T-helper 2 cell treated with Interferon-gamma antibody and Interleukin-4, amounts not matched to agents 5 μg/mL and 100 μg/mL, for 36 hours (primary cell): ENCODE results near the gene SLC31A1.
A peak's percentile ranks its signal among the peaks of the same experiment; 100 is the strongest.

ENCODE experiments used
- DNase-seq: peaks from one replicate; pipeline ENCODE4 v3.0.0; 2021; ENCODE audit warnings: low spot score
- H3K27ac Mint-ChIP-seq: one replicate; pipeline ENCODE4 v1.8.0; 2021; ENCODE audit warnings: mild to moderate bottlenecking, mixed read lengths
- H3K27me3 Mint-ChIP-seq: one replicate; pipeline ENCODE4 v1.8.0; 2021; ENCODE audit warnings: low read depth, mixed read lengths
- H3K36me3 Mint-ChIP-seq: one replicate; pipeline ENCODE4 v1.8.0; 2021; ENCODE audit warnings: low read depth, mixed read lengths
- H3K4me1 Mint-ChIP-seq: one replicate; pipeline ENCODE4 v1.8.0; 2021; ENCODE audit warnings: low read depth, mixed read lengths
- H3K4me3 Mint-ChIP-seq: one replicate; pipeline ENCODE4 v1.8.0; 2022; ENCODE audit warnings: mild to moderate bottlenecking, moderate library complexity, mixed read lengths
- H3K9me3 Mint-ChIP-seq: one replicate; pipeline ENCODE4 v1.8.0; 2021; ENCODE audit warnings: mixed read lengths

Gene SLC31A1

GRCh38 chr9:113258282-113258681 is 36.9 kb downstream of the SLC31A1 start:
- H3K4me1 Mint-ChIP-seq, result no peaks in the 10 kb centered on the region
- H3K27ac Mint-ChIP-seq, result no peak overlapping the region
- DNase-seq, result no peak
- H3K27me3 Mint-ChIP-seq, result no peaks in the 10 kb centered on the region
- no peak overlapping the region for H3K4me3 Mint-ChIP-seq
- peaks cover 26% of the 10 kb centered on the region for H3K36me3 Mint-ChIP-seq
- H3K9me3 Mint-ChIP-seq, result no peaks in the 10 kb centered on the region

- H3K36me3 Mint-ChIP-seq, result peaks cover 33% of the 10 kb centered on the region
- no peaks in the 10 kb centered on the region for H3K27me3 Mint-ChIP-seq
- no peak for DNase-seq
- H3K9me3 Mint-ChIP-seq, result no peaks in the 10 kb centered on the region
- H3K27ac Mint-ChIP-seq, result no peak overlapping the region
- no peaks in the 10 kb centered on the region for H3K4me1 Mint-ChIP-seq
- no peak overlapping the region for H3K4me3 Mint-ChIP-seq
These were observed 40.8 kb downstream of the SLC31A1 start for GRCh38 chr9:113261917-113262671.

GRCh38 chr9:113266174-113266573 is 44.8 kb downstream of the SLC31A1 start:
- peaks cover 4% of the 10 kb centered on the region for H3K4me1 Mint-ChIP-seq
- peaks cover 35% of the 10 kb centered on the region for H3K36me3 Mint-ChIP-seq
- no peaks in the 10 kb centered on the region for H3K27me3 Mint-ChIP-seq
- H3K27ac Mint-ChIP-seq, result no peak overlapping the region
- H3K9me3 Mint-ChIP-seq, result no peaks in the 10 kb centered on the region
- no peak overlapping the region for H3K4me3 Mint-ChIP-seq
- no peak for DNase-seq

GRCh38 chr9:113267911-113268566 is 46.7 kb downstream of the SLC31A1 start:
- peaks cover 32% of the 10 kb centered on the region for H3K36me3 Mint-ChIP-seq
- peaks cover 4% of the 10 kb centered on the region for H3K4me1 Mint-ChIP-seq
- H3K9me3 Mint-ChIP-seq, result no peaks in the 10 kb centered on the region
- no peaks in the 10 kb centered on the region for H3K27me3 Mint-ChIP-seq
- H3K4me3 Mint-ChIP-seq, result no peak overlapping the region
- H3K27ac Mint-ChIP-seq, result no peak overlapping the region
- DNase-seq, result no peak

GRCh38 chr9:113269355-113269754 is 48.0 kb downstream of the SLC31A1 start:
- Mint-ChIP-seq H3K36me3 (peaks cover 34% of the 10 kb centered on the region), H3K9me3 (no peaks in the 10 kb centered on the region), H3K4me1 (peaks cover 8% of the 10 kb centered on the region), H3K27ac (peak overlapping the region; percentile 16), H3K27me3 (no peaks in the 10 kb centered on the region), H3K4me3 (no peak overlapping the region)
- DNase-seq, result no peak

- H3K27ac Mint-ChIP-seq, result no peak overlapping the region
- no peaks in the 10 kb centered on the region for H3K9me3 Mint-ChIP-seq
- no peaks in the 10 kb centered on the region for H3K27me3 Mint-ChIP-seq
- peaks cover 34% of the 10 kb centered on the region for H3K36me3 Mint-ChIP-seq
- no peak overlapping the region for H3K4me3 Mint-ChIP-seq
- no peak for DNase-seq
- peaks cover 8% of the 10 kb centered on the region for H3K4me1 Mint-ChIP-seq
These were observed 48.5 kb downstream of the SLC31A1 start for GRCh38 chr9:113269871-113270270.

GRCh38 chr9:113274474-113275156 is 53.3 kb downstream of the SLC31A1 start:
- Mint-ChIP-seq H3K27ac (no peak overlapping the region), H3K9me3 (no peaks in the 10 kb centered on the region), H3K36me3 (peaks cover 32% of the 10 kb centered on the region), H3K27me3 (no peaks in the 10 kb centered on the region), H3K4me3 (no peak overlapping the region), H3K4me1 (peaks cover 14% of the 10 kb centered on the region)
- peak; percentile 17 for DNase-seq

- Mint-ChIP-seq H3K9me3 (no peaks in the 10 kb centered on the region), H3K27ac (no peak within 1 kb of the TSS), H3K27me3 (no peaks in the 10 kb centered on the region), H3K4me3 (no peak within 1 kb of the TSS), H3K4me1 (peaks cover 16% of the 10 kb centered on the region), H3K36me3 (peaks cover 35% of the 10 kb centered on the region)
- DNase-seq, result peak; percentile 96
These were observed 54.1 kb downstream of the SLC31A1 start, which contains the start of the genes CDC26 and PRPF4 for GRCh38 chr9:113275157-113276131. Gene CDC26 (minus strand): TSS chr9:113275572. CDS start chr9:113272507, 3,065 bp downstream. Gene PRPF4 (plus strand): TSS chr9:113275658. CDS start chr9:113275744, 86 bp downstream.

- DNase-seq, result no peak
- H3K27ac Mint-ChIP-seq, result no peak overlapping the region
- no peak overlapping the region for H3K4me3 Mint-ChIP-seq
- peaks cover 16% of the 10 kb centered on the region for H3K4me1 Mint-ChIP-seq
- no peaks in the 10 kb centered on the region for H3K9me3 Mint-ChIP-seq
- no peaks in the 10 kb centered on the region for H3K27me3 Mint-ChIP-seq
- H3K36me3 Mint-ChIP-seq, result peaks cover 44% of the 10 kb centered on the region
These were observed 57.5 kb downstream of the SLC31A1 start for GRCh38 chr9:113278840-113279239.

GRCh38 chr9:113281356-113281755 is 60.0 kb downstream of the SLC31A1 start:
- peaks cover 11% of the 10 kb centered on the region for H3K4me1 Mint-ChIP-seq
- H3K4me3 Mint-ChIP-seq, result no peak overlapping the region
- H3K27ac Mint-ChIP-seq, result peak overlapping the region; percentile 0
- H3K36me3 Mint-ChIP-seq, result peaks cover 57% of the 10 kb centered on the region
- H3K27me3 Mint-ChIP-seq, result no peaks in the 10 kb centered on the region
- H3K9me3 Mint-ChIP-seq, result no peaks in the 10 kb centered on the region
- no peak for DNase-seq

GRCh38 chr9:113289091-113289490 is 67.7 kb downstream of the SLC31A1 start:
- H3K4me3 Mint-ChIP-seq, result no peak overlapping the region
- H3K36me3 Mint-ChIP-seq, result peaks cover 66% of the 10 kb centered on the region
- H3K4me1 Mint-ChIP-seq, result peaks cover 2% of the 10 kb centered on the region
- no peaks in the 10 kb centered on the region for H3K27me3 Mint-ChIP-seq
- DNase-seq, result no peak
- H3K9me3 Mint-ChIP-seq, result no peaks in the 10 kb centered on the region
- H3K27ac Mint-ChIP-seq, result no peak overlapping the region

GRCh38 chr9:113290052-113290607 is 68.8 kb downstream of the SLC31A1 start:
- Mint-ChIP-seq H3K36me3 (peaks cover 57% of the 10 kb centered on the region), H3K27ac (no peak overlapping the region)

GRCh38 chr9:113293285-113293878 is 72.0 kb downstream of the SLC31A1 start:
- DNase-seq, result no peak
- Mint-ChIP-seq H3K4me1 (peaks cover 2% of the 10 kb centered on the region), H3K4me3 (no peak overlapping the region), H3K27me3 (no peaks in the 10 kb centered on the region), H3K36me3 (peaks cover 40% of the 10 kb centered on the region), H3K9me3 (no peaks in the 10 kb centered on the region), H3K27ac (no peak overlapping the region)

More at GRCh38 chr9:113290052-113290607, 68.8 kb downstream of the SLC31A1 start:
- Mint-ChIP-seq H3K27me3 (no peaks in the 10 kb centered on the region), H3K9me3 (no peaks in the 10 kb centered on the region), H3K4me1 (peaks cover 2% of the 10 kb centered on the region), H3K4me3 (no peak overlapping the region)
- no peak for DNase-seq
